Neural progenitor cell (in vitro differentiated cells): ENCODE data around the gene PRG2. TPM values are rescaled to one million over a fixed set of nuclear protein-coding genes. Genes with fewer than 3 reads are reported as not detected.

Experiments used
- DNase-seq: peaks from one replicate; pipeline ENCODE4 v3.0.0-alpha.2; 2016; ENCODE audit warnings: low spot score
- H2AFZ ChIP-seq: fragments of 200-600 bp; sonication (generic); replicated peaks from 2 replicates; pipeline ENCODE4 v1.6.1; 2016; ENCODE audit warnings: antibody characterized with exemption
- H3F3A ChIP-seq: fragments of 200-600 bp; sonication (generic); 2 replicates; pipeline ENCODE4 v1.6.1; 2016; ENCODE audit warnings: antibody characterized with exemption, low read depth
- H3K27ac ChIP-seq: fragments of 200-600 bp; sonication (generic); 2 replicates; pipeline ENCODE4 v1.5.1; 2016; ENCODE audit warnings: mild to moderate bottlenecking
- H3K27me3 ChIP-seq: fragments of 200-600 bp; sonication (generic); 2 replicates; pipeline ENCODE4 v1.6.1; 2016; ENCODE audit warnings: mild to moderate bottlenecking, moderate library complexity
- H3K36me3 ChIP-seq: fragments of 200-600 bp; sonication (generic); 2 replicates; pipeline ENCODE4 v1.5.1; 2016
- H3K4me1 ChIP-seq: fragments of 200-600 bp; sonication (generic); 2 replicates; pipeline ENCODE4 v1.6.1; 2016; ENCODE audit warnings: mixed run types
- H3K4me2 ChIP-seq: fragments of 200-600 bp; sonication (generic); 2 replicates; pipeline ENCODE4 v1.6.1; 2016
- H3K4me3 ChIP-seq: fragments of 200-600 bp; sonication (generic); 2 replicates; pipeline ENCODE4 v1.5.1; 2016
- H3K79me2 ChIP-seq: fragments of 200-600 bp; sonication (generic); 2 replicates; pipeline ENCODE4 v1.6.1; 2016; ENCODE audit warnings: low read depth
- H3K9ac ChIP-seq: fragments of 200-600 bp; sonication (generic); 2 replicates; pipeline ENCODE4 v1.6.1; 2016
- H3K9me3 ChIP-seq: fragments of 200-600 bp; sonication (generic); 2 replicates; pipeline ENCODE4 v1.5.1; 2016; ENCODE audit warnings: low read depth
- H4K20me1 ChIP-seq: fragments of 200-600 bp; sonication (generic); 2 replicates; pipeline ENCODE4 v1.6.1; 2016; ENCODE audit warnings: low read depth
- H3K27ac Mint-ChIP-seq: 3 replicates; pipeline ENCODE4 v1.8.0; 2021; ENCODE audit warnings: mixed read lengths
- H3K27me3 Mint-ChIP-seq: 2 replicates; pipeline ENCODE4 v1.8.0; 2022; ENCODE audit warnings: low read depth, mild to moderate bottlenecking, inconsistent platforms, moderate library complexity, mixed read lengths; ENCODE audit not compliant: insufficient read depth
- H3K36me3 Mint-ChIP-seq: 3 replicates; pipeline ENCODE4 v1.8.0; 2021; ENCODE audit warnings: mixed read lengths
- H3K4me1 Mint-ChIP-seq: 3 replicates; pipeline ENCODE4 v1.8.0; 2021; ENCODE audit warnings: mixed read lengths
- H3K4me3 Mint-ChIP-seq: 3 replicates; pipeline ENCODE4 v1.8.0; 2021; ENCODE audit warnings: mild to moderate bottlenecking, moderate library complexity, mixed read lengths
- H3K9me3 Mint-ChIP-seq: 3 replicates; pipeline ENCODE4 v1.8.0; 2020; ENCODE audit warnings: mixed read lengths
- CTCF ChIP-seq: fragments of 200-600 bp; sonication (generic); IDR thresholded peaks from 2 replicates; pipeline ENCODE4 v1.5.1; 2017; ENCODE audit warnings: antibody characterized with exemption, mild to moderate bottlenecking
- EZH2 ChIP-seq: fragments of 200-600 bp; sonication (generic); IDR thresholded peaks from 2 replicates; pipeline ENCODE4 v1.6.1; 2017; ENCODE audit warnings: antibody characterized with exemption, mild to moderate bottlenecking, moderate library complexity
- EZH2phosphoT487 ChIP-seq: fragments of 200-600 bp; sonication (generic); IDR thresholded peaks from 2 replicates; pipeline ENCODE4 v1.6.1; 2017; ENCODE audit warnings: antibody characterized with exemption
- total RNA-seq: library from RNA; depleted of rRNA; stranded (reverse); fragments of >200 nt; gene quantifications from 2 replicates; pipeline ENCODE4 v1.2.3, GENCODE V29; 2015; ENCODE audit warnings: low replicate concordance

The PRG2 gene
- total RNA-seq, 1 donor from 2014 or later = not detected

GRCh38 chr11:57341250-57341808, 49.1 kb downstream of the PRG2 start:
- Mint-ChIP-seq H3K4me1 (peaks cover 43% of the 10 kb centered on the region), H3K9me3 (no peaks in the 10 kb centered on the region), H3K27me3 (peaks cover 16% of the 10 kb centered on the region), H3K27ac (no peak overlapping the region), H3K4me3 (no peak overlapping the region), H3K36me3 (no peaks in the 10 kb centered on the region)
- Histone ChIP-seq H3K9ac (no peak overlapping the region), H3K4me1 (peaks cover 43% of the 10 kb centered on the region), H3K27me3 (no peaks in the 10 kb centered on the region), H3K27ac (no peak overlapping the region), H3K4me2 (no peak overlapping the region), H4K20me1 (no peaks in the 10 kb centered on the region), H3K36me3 (no peaks in the 10 kb centered on the region), H3K4me3 (no peak overlapping the region), H3K9me3 (no peaks in the 10 kb centered on the region), H2AFZ (no peak overlapping the region), H3F3A (peaks cover 29% of the 10 kb centered on the region), H3K79me2 (no peaks in the 10 kb centered on the region)
- TF ChIP-seq EZH2 = no peak
- no peak for TF ChIP-seq CTCF
- DNase-seq = no peak

- TF ChIP-seq EZH2 (no peak), CTCF (peak; percentile 59)
- Mint-ChIP-seq H3K4me1 (peaks cover 46% of the 10 kb centered on the region), H3K36me3 (no peaks in the 10 kb centered on the region), H3K27ac (peak overlapping the region; percentile 24), H3K9me3 (no peaks in the 10 kb centered on the region), H3K4me3 (no peak overlapping the region), H3K27me3 (peaks cover 13% of the 10 kb centered on the region)
- no peak overlapping the region for H3K4me3 ChIP-seq
- no peak overlapping the region for H3K9ac ChIP-seq
- H2AFZ ChIP-seq = peak overlapping the region; percentile 46
- H3F3A ChIP-seq = peaks cover 31% of the 10 kb centered on the region
- no peak overlapping the region for H3K27ac ChIP-seq
- no peaks in the 10 kb centered on the region for H3K36me3 ChIP-seq
- H3K4me2 ChIP-seq = no peak overlapping the region
- peaks cover under 1% of the 10 kb centered on the region for H4K20me1 ChIP-seq
- peak; percentile 65 for DNase-seq
- H3K27me3 ChIP-seq = no peaks in the 10 kb centered on the region
- H3K79me2 ChIP-seq = peaks cover 8% of the 10 kb centered on the region
- H3K4me1 ChIP-seq = peaks cover 48% of the 10 kb centered on the region
- H3K9me3 ChIP-seq = no peaks in the 10 kb centered on the region
These were observed 50.3 kb downstream of the PRG2 start for GRCh38 chr11:57340039-57340615.

- TF ChIP-seq EZH2 (no peak), EZH2phosphoT487 (no peak), CTCF (no peak)
- Histone ChIP-seq H2AFZ (peak overlapping the region; percentile 91), H3K4me2 (no peak overlapping the region), H3K9me3 (no peaks in the 10 kb centered on the region), H3K4me3 (no peak overlapping the region), H3K4me1 (peaks cover 55% of the 10 kb centered on the region), H3F3A (peaks cover 31% of the 10 kb centered on the region), H3K27ac (no peak overlapping the region), H3K27me3 (no peaks in the 10 kb centered on the region), H3K79me2 (peaks cover 16% of the 10 kb centered on the region), H3K9ac (no peak overlapping the region), H3K36me3 (peaks cover 4% of the 10 kb centered on the region), H4K20me1 (peaks cover 9% of the 10 kb centered on the region)
- DNase-seq = no peak
- H3K27ac Mint-ChIP-seq = no peak overlapping the region
- no peak overlapping the region for H3K4me3 Mint-ChIP-seq
- peaks cover 53% of the 10 kb centered on the region for H3K4me1 Mint-ChIP-seq
- H3K9me3 Mint-ChIP-seq = no peaks in the 10 kb centered on the region
- H3K36me3 Mint-ChIP-seq = peaks cover 5% of the 10 kb centered on the region
- H3K27me3 Mint-ChIP-seq = peaks cover 12% of the 10 kb centered on the region
These were observed 51.1 kb downstream of the PRG2 start for GRCh38 chr11:57339328-57339727.
